GM18951 (cell line): ENCODE data around the gene RIPK3.
"Not testable (repeated sequence)": the region's sequence is repeated elsewhere in the genome, so short reads cannot be mapped to it uniquely, and the experiment has no call there.

ENCODE experiments used
- POLR2A ChIP-seq: IDR thresholded peaks from 4 replicates; pipeline ENCODE4 v1.6.1; 2011; ENCODE audit warnings: mild to moderate bottlenecking; ENCODE audit not compliant: insufficient read length, insufficient read depth; ENCODE audit errors: extremely low read depth
- in situ Hi-C: fragments of 300-500 bp; cut with MboI; formaldehyde crosslinking; loops from one replicate; pipeline ENCODE4 v1.12.0; 2022; ENCODE audit warnings: low sequenced_read_pairs, mixed read lengths, inconsistent platforms; ENCODE audit not compliant: unreplicated experiment

The RIPK3 gene

GRCh38 chr14:24330973-24331674, 8.7 kb downstream of the RIPK3 start:
- in situ Hi-C loops = loop anchor here (10.0 kb wide), 1 partner anchor 104 kb away; no protein-coding TSS in a partner anchor
- no peak for TF ChIP-seq POLR2A

- no peak for TF ChIP-seq POLR2A
- in situ Hi-C loops = loop anchor here (10.0 kb wide), 1 partner anchor 105 kb away; no protein-coding TSS in a partner anchor
Measured at GRCh38 chr14:24329736-24330135, 10.1 kb downstream of the RIPK3 start.

- TF ChIP-seq POLR2A = no peak
- in situ Hi-C loops = no loop called here
Measured at GRCh38 chr14:24329073-24329663, 10.6 kb downstream of the RIPK3 start.

- in situ Hi-C loops = not testable (repeated sequence)
Measured at GRCh38 chr14:24327914-24328313, 11.9 kb downstream of the RIPK3 start.

- TF ChIP-seq POLR2A = no peak
- in situ Hi-C loops = no loop called here
Measured at GRCh38 chr14:24327303-24327702, 12.5 kb downstream of the RIPK3 start.

- in situ Hi-C loops = no loop called here
- no peak for TF ChIP-seq POLR2A
Measured at GRCh38 chr14:24325963-24326362, 13.8 kb downstream of the RIPK3 start.

- in situ Hi-C loops = no loop called here
- TF ChIP-seq POLR2A = no peak
Measured at GRCh38 chr14:24325041-24325530, 14.7 kb downstream of the RIPK3 start.

GRCh38 chr14:24324024-24324423, 15.8 kb downstream of the RIPK3 start:
- no peak for TF ChIP-seq POLR2A
- in situ Hi-C loops = no loop called here

GRCh38 chr14:24323341-24323740, 16.4 kb downstream of the RIPK3 start:
- no peak for TF ChIP-seq POLR2A
- in situ Hi-C loops = no loop called here

GRCh38 chr14:24322672-24323071, 17.1 kb downstream of the RIPK3 start:
- TF ChIP-seq POLR2A = no peak
- in situ Hi-C loops = no loop called here

GRCh38 chr14:24321212-24321975, 18.4 kb downstream of the RIPK3 start:
- no peak for TF ChIP-seq POLR2A
- in situ Hi-C loops = no loop called here

- in situ Hi-C loops = no loop called here
- no peak for TF ChIP-seq POLR2A
Measured at GRCh38 chr14:24317141-24317928, 22.5 kb downstream of the RIPK3 start.

- TF ChIP-seq POLR2A = no peak
- in situ Hi-C loops = no loop called here
Measured at GRCh38 chr14:24316597-24316950, 23.2 kb downstream of the RIPK3 start.
